GM12891 (cell line): ENCODE data around the gene ARHGAP26.
"Not testable (repeated sequence)": the region's sequence is repeated elsewhere in the genome, so short reads cannot be mapped to it uniquely, and the experiment has no call there.

Experiments
- DNase-seq: peaks from one replicate; pipeline ENCODE4 v3.0.0; 2011; ENCODE audit warnings: low spot score; ENCODE audit not compliant: insufficient read length
- FAIRE-seq: peaks from 2 replicates; lab custom pipeline; 2011; peaks lifted over from hg19 to GRCh38; lab: Jason Lieb, UNC
- PAX5 ChIP-seq: IDR thresholded peaks from 2 replicates; pipeline ENCODE4 v1.6.1; 2011; ENCODE audit warnings: low read length, moderate library complexity, mild to moderate bottlenecking; ENCODE audit not compliant: insufficient read depth, severe bottlenecking
- POLR2A ChIP-seq: IDR thresholded peaks from 2 replicates; pipeline ENCODE4 v1.6.1; 2011; ENCODE audit warnings: low read depth, low read length, control low read depth
- POLR2AphosphoS5 ChIP-seq: IDR thresholded peaks from 2 replicates; pipeline ENCODE4 v1.6.1; 2011; ENCODE audit warnings: low read depth, low read length, control low read depth
- POU2F2 ChIP-seq: IDR thresholded peaks from 2 replicates; pipeline ENCODE4 v1.6.1; 2011; ENCODE audit warnings: low read depth, mild to moderate bottlenecking, control low read depth, low read length, moderate library complexity
- SPI1 ChIP-seq: IDR thresholded peaks from 2 replicates; pipeline ENCODE4 v1.6.1; 2011; ENCODE audit warnings: low read depth, low read length, control low read depth
- TAF1 ChIP-seq: IDR thresholded peaks from 2 replicates; pipeline ENCODE4 v1.6.1; 2011; ENCODE audit warnings: low read depth, low read length, control low read depth

ARHGAP26 gene

DNA sequence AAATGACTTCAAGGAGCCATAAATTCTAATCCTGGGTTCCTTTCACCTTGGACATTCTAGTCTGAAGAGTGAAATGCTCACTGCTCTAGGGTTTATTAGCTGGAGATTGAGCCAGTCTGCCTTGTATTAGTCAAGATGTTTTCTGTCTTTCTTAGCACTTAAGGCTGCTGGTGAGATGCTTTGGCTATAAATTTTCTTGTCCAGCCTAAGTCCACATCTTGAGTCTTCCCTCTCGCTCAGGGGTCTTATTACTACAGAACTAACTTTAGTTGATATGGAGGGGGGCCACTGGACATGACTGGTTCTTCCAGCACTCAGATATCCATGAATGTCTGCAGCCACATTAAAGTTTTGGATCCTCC is 316.4 kb downstream of the ARHGAP26 start:
- TF ChIP-seq TAF1 (no peak), PAX5 (no peak), POLR2A (no peak), POU2F2 (no peak), SPI1 (no peak), POLR2AphosphoS5 (no peak)
- DNase-seq (no peak), FAIRE-seq (no peak)

DNA sequence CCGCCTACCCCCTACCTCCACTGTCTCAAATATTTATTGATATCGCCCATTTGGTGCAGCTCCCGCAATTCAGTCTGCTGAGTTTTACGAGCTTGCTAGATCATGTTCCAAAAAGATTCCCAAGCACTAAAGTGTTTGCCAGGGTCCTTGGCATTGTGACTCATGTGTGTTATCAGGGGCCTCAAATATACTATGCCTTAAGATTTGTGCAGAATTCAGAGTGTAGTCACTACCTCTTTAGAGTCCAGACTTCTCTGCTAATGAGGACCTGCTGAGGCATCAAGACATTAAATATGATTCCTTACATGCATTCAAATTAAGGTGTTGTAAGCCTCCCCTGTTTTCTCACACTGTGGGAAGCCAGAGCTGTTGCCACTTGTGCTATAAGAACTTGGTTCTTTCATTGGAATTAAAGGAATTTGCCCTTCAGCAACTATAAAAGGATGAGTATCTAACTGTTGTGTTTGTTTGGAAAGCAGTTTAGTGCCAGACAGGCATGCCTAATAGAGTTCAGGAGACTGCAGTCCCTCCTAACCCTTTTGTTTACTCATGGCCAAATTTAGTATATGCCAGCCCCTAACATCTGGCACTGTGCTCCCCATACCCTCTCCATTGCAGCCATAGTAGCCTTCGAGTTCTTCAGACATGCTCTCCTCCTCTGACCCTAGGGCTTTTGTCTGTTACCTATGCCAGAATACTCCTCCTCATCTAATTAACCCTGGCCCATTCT is 316.9 kb downstream of the ARHGAP26 start:
- TF ChIP-seq POLR2AphosphoS5 = no peak
- TF ChIP-seq PAX5 = no peak
- no peak for TF ChIP-seq POLR2A
- TF ChIP-seq POU2F2 = no peak
- no peak for TF ChIP-seq TAF1
- no peak for TF ChIP-seq SPI1
- FAIRE-seq (no peak), DNase-seq (no peak)

DNA sequence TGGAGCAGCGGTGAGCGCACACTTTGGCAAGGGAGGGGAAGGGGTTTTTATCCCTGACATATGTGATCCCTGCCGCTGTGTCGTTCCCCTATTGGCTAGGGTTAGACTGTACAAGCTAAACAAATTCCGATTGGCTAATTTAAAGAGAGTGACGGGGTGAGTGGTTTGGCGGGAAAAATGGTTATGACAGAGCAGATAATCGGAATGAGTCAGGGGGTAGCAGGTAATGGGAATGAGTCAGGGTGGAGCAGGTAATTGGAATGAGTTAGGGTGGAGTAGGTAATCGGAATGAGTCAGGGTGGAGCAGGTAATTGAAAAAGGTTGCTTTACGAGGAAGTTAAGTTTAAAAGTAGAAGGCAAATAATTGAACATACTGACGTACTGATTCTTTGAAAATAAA is 318.5 kb downstream of the ARHGAP26 start:
- DNase-seq, FAIRE-seq: not testable (repeated sequence)

DNA sequence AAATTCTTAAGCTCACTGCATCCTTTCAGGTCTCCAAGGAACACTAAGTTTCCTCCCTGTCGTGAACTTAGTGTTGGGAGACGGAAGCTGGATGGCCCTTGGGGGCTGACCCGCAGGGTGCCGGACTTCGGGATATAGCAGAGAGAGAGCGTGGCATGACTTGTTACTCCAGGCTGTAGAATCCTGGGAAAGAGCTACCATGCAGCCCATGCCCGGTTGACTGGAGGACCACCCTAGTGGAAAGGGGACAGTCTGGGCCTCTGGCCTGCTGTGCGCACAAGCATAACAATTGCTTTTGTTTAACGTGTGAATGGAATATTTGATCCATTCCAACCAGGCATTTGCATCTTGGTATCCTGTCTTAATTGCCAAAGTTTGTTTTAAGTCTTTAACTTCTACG is 319.9 kb downstream of the ARHGAP26 start:
- not testable (repeated sequence) for FAIRE-seq, DNase-seq

DNA sequence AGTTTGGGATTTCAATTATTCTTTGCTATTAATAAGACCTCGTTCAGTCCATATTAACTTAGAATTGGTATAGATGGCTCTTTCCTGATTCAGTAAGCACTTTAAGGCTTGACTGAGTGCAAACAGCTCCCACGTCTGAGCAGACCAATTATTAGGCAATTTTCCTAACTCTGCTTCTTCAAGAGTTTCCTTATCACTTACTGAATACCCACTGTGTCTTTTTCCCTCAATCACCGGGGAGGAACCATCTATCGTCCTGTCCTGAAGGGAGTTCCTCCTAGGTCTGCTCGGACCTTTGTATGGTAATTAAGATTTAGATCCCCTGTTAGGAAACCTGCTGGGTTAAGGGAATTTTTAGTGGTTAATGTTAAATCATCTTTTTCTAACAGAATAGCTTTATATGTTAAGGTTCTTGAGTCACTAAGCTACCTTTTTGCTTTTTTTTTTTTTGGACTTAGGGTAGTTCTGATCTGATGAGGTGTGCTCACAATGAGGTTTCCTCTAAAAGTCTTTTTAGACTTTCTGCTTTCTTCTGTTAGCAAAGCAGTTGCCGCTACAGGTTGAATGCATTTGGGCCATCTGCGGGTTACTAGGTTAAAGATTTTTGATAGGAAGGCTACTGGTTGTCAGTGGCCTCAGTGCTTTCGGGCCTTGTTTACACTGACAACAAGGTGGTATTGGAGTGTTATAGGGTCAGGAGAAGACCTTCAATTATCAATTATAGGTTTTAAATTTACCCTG is 322.7 kb downstream of the ARHGAP26 start:
- FAIRE-seq, DNase-seq: not testable (repeated sequence)

DNA sequence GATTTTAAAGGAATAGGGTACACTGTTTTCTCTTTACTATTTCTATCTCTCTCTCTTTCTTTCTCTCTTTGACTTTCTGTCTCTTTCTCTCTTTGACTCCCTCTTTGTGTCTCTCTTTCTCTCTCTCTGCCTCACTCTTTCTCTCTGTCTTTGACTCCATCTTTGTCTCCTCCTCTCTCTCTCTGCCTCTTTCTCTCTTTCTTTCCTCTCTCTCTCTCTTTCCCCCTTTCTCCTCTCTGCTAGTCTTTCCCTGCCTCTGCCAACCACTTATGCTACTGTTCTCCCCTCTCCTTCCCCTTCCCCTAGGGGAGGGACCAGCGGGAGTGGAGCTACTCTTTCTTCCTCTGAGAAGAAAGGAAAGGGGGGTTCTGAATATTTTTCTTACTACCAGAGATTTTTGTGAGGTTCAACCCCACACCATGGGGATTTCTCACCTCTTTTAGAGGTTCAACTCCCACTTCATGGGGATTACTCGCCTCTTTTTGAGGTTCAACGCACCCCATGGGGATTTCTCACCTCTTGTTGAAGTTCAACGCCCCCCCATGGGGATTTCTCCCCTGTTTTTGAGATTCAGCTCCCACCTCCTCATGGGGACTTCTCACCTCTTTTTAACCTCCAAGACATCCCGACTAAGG is 323.4 kb downstream of the ARHGAP26 start:
- FAIRE-seq (no peak), DNase-seq (no peak)
- TF ChIP-seq POLR2A (no peak), TAF1 (no peak)

DNA sequence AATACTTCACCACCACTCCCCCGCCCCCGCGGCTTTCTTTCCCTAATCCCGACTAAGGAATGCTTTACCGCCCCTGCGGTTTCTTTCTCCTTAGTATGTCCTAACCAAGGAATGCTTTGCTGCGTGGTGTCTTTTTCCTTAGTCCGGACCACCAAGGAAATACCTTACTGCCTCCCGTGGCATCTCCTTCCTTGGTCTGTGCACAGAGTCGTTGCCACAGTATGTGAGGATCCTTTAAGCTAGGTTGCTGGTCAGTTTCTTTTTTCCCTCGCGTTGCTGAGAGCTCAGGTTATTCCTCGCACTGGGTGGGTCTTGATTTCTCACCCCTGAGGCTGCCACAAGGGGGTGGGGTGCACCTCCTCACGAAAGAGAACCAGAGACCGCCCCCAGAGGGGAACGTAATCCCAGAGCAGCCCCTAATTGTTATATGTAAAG is 323.9 kb downstream of the ARHGAP26 start:
- no peak for DNase-seq
- TF ChIP-seq POU2F2 (no peak), SPI1 (no peak), PAX5 (no peak), TAF1 (no peak), POLR2A (no peak), POLR2AphosphoS5 (no peak)
- FAIRE-seq = no peak

DNA sequence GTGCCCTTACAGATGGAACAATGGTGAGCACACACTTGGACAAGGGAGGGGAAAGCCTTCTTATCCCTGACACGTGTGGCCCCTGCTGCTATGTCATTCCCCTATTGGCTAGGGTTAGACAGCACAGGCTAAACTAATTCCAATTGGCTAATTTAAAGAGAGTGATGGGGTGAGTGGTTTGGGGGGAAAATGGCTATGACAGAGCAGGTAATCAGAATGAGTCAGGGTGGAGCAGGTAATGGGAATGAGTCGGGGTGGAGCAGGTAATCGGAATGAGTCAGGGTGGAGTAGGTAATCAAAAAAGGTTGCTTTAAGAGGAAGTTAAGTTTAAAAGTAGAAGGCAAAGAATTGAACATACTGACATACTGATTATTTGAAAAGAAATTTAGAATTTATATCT is 324.4 kb downstream of the ARHGAP26 start:
- not testable (repeated sequence) for DNase-seq, FAIRE-seq

DNA sequence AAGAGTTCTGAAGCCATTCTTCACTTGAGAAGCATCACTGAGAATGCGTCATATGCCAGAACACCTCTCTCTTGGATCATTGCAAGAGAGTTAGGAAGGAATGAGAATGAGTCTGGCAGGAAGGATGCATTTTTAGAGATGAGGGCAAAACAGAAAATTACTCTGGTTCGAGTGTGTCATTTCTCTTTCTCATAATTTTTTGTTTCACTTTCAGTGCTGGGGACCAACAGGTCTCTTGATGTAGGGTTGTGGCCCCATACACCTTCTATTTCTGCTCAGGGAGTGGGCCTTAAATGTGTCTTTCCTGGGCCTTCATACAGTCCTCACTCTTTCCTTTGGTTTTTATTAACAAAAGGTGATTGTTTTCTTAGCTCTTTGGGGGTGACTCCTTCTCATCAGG is 330.9 kb downstream of the ARHGAP26 start:
- peak; percentile 83 for FAIRE-seq
- DNase-seq = peak; percentile 24
- no peak for TF ChIP-seq POLR2A
- TF ChIP-seq POU2F2 = no peak
- no peak for TF ChIP-seq TAF1
- no peak for TF ChIP-seq POLR2AphosphoS5
- no peak for TF ChIP-seq PAX5
- TF ChIP-seq SPI1 = no peak

DNA sequence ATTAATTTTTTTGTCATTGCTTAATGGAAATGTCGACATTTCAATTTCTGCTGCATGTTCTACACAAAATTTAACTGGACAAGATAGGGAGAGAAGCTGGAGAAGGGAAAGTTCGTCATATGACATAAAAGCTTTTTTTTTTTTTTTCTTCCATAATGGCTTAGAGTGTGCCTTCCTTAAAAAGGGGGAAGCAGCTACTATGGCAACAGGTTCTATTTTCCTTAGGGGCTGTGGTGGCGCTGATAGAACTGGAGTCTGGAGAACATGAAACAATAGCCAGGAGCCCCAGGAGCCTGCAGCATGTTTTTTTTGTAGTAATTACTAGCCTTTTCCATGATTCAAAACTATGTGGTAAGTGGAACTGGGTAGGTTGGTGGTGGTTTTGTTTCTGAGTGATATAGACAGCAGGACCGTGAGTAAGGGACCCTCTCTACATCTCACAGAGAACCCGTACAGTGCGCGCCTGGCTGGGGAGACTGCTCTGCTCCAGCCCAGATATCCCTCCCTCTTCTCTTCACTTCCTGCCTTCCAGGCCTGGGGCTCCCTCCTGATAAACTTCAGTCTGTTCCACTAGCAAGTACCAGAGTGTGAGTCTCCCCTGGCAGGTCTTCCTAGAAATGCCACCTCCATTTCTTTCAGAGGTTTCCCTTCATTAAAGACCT is 331.7 kb downstream of the ARHGAP26 start:
- DNase-seq = no peak
- no peak for FAIRE-seq
- TF ChIP-seq PAX5 = no peak
- TF ChIP-seq TAF1 = no peak
- no peak for TF ChIP-seq SPI1
- TF ChIP-seq POLR2A = no peak
- no peak for TF ChIP-seq POLR2AphosphoS5
- TF ChIP-seq POU2F2 = no peak

DNA sequence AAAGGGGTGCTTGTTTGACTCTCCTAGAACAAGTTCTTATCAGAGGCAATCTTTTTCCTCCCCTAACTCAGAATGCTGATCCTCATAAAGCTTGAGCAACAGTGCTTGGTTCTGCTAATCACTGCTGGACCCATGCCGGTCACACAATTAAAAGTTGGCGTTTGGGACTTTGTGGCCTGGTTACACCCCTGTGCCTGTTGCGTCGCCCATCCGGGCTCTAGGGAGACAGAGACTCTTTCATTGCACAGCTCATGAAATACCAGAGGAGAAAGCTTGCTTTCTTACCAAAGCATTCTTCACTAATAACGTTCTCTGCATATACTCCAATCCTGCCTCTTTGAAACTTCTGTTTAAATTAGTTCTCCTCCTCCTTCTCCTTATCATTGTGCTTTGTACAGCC is 332.2 kb downstream of the ARHGAP26 start:
- DNase-seq = no peak
- no peak for FAIRE-seq
- TF ChIP-seq POLR2AphosphoS5 (no peak), TAF1 (no peak), PAX5 (no peak), POLR2A (no peak), POU2F2 (no peak), SPI1 (no peak)
